ENCODE data around the gene PYGB.

The PYGB gene

DNA sequence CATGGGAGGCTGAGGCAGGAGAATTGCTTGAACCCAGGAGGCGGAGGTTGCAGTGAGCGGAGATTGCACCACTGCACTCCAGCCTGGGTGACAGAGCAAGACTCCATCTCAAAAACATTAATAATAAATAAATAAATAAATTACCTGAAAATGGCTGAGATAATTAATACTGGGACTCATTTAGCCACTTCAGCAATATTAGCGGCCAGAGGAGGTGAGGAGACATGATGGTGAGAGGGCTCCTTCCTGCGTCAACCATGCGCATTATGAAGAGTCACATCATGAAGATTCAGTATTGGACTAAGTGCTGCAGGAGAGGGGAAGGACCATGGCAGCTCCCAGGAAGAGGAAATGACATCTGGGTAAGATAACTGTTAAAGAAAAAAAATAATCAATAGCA is 2.9 kb upstream of the PYGB start:
- peaks cover 8% of the 10 kb centered on the region for H3K9me3 Mint-ChIP-seq
- no peak overlapping the region for H3K4me3 Mint-ChIP-seq
- H3K4me1 Mint-ChIP-seq (ENCODE audit: low read depth): peaks cover 44% of the 10 kb centered on the region
- H3K36me3 Mint-ChIP-seq (ENCODE audit: low read depth): peaks cover 13% of the 10 kb centered on the region
- peaks cover 16% of the 10 kb centered on the region for H3K27me3 Mint-ChIP-seq
- intact Hi-C loops (cut with micrococcal nuclease): loop anchor here (5.0 kb wide), 1 partner anchor 452 kb away; the partner anchor contains the start of gene ZNF337
- no peak overlapping the region for H3K27ac Mint-ChIP-seq

DNA sequence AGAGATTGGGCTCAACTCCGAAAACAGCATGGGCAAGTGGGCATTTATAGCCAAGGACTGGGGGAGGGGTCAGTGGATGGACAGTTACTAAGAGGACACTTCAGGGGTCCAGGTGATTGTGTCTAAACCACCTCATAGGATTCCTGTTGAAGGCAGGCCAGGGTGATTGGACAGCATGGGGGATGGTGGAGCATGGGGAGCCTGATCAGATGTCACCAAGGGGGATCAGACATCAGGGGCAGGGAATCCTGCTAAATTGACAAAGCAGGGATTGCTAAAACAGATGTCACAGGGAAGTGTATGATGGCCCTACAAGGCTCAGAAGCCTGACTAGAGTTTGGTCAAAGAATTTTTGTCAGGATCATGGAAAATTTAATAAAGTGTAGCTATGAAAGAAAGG is 2.4 kb upstream of the PYGB start:
- Mint-ChIP-seq H3K27ac (no peak overlapping the region), H3K27me3 (peaks cover 16% of the 10 kb centered on the region), H3K4me3 (no peak overlapping the region), H3K9me3 (peaks cover 8% of the 10 kb centered on the region), H3K4me1 (ENCODE audit: low read depth) (peaks cover 49% of the 10 kb centered on the region), H3K36me3 (ENCODE audit: low read depth) (peaks cover 13% of the 10 kb centered on the region)
- intact Hi-C loops (cut with micrococcal nuclease): loop anchor here (5.0 kb wide), 1 partner anchor 452 kb away; the partner anchor contains the start of gene ZNF337

DNA sequence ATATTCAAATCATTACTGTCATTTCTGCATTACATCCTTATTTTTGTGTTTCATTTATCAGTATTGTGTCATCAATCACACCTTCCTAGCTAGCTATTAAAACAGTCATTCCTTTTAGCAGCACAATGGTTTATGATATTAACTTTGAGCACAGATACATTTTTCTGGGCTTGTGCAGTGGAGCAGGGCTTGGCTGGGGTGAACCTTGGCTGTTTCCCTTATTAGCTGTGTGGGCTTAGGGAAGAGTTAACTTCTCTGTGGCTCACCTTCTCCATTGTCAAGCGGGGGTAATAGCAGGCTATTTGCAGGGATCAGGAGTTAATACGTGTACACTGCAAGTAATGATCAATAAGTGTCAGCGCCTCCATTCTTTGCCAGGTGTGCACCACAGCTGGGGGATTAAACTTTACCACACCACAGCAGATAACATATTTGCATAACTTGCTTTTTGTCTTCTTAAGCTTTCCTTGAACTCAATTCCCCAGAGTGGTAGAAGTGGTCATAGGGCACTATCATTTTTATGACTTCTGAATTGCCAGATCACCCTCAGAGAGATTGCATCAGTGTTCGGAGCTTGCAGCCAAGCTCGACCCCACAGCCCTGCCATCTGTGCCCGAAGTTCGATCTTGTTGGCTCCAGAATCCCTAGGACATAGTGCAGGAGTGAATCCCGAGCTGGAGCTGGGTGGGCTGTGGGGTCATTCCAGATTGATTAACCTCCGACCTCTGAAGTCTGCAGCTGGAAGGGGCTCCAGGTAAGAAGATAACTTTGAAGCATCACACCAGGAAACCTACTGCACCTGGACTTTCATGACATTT is 1.5 kb upstream of the PYGB start:
- Mint-ChIP-seq H3K27ac (no peak overlapping the region), H3K27me3 (peaks cover 13% of the 10 kb centered on the region), H3K9me3 (peaks cover 8% of the 10 kb centered on the region), H3K36me3 (ENCODE audit: low read depth) (peaks cover 21% of the 10 kb centered on the region), H3K4me1 (ENCODE audit: low read depth) (peaks cover 50% of the 10 kb centered on the region), H3K4me3 (peak overlapping the region; percentile 9)
- intact Hi-C loops (cut with micrococcal nuclease): loop anchor here (2.0 to 5.0 kb wide), 2 partner anchors 254 to 451 kb away; partner anchors contain the start of genes APMAP and ZNF337

DNA sequence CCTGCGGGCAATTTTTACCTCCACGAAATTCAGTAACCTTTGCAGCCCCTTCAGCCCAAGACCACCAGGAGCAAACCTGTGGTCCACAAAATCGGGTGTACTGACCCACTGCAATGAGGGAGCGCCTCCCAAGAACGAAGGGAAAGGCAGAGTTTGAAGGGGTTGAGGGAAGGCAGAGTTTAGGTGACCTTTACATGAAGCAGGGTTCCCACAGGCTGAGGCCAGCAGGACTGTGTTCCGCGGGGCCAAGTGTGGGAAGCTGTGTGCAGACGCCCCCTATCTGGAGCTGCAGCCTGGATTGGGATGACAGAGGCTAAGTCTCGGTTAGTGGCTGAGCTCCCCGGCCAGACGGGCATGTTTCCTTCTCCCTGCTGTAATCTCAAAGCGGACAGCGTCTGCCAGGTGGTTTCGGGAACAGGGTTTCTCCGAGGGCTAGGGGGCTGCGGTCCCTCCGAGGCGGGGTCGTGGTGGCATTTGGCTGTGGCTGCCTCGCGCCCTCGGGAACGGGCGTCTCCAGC is 826 bp upstream of the PYGB start:
- peak overlapping the region; percentile 82 for H3K27ac Mint-ChIP-seq
- peaks cover 24% of the 10 kb centered on the region for H3K36me3 Mint-ChIP-seq (ENCODE audit: low read depth)
- peaks cover 50% of the 10 kb centered on the region for H3K4me1 Mint-ChIP-seq (ENCODE audit: low read depth)
- peaks cover 8% of the 10 kb centered on the region for H3K9me3 Mint-ChIP-seq
- peaks cover 10% of the 10 kb centered on the region for H3K27me3 Mint-ChIP-seq
- H3K4me3 Mint-ChIP-seq: peak overlapping the region; percentile 91
- intact Hi-C loops (cut with micrococcal nuclease): loop anchor here (2.0 to 5.0 kb wide), 2 partner anchors 254 to 450 kb away; partner anchors contain the start of genes APMAP and ZNF337

GRCh38 chr20:25247518-25247955 is 348 bp upstream of the PYGB start:
- H3K4me3 Mint-ChIP-seq: peak overlapping the region; percentile 91
- peaks cover 6% of the 10 kb centered on the region for H3K27me3 Mint-ChIP-seq
- H3K27ac Mint-ChIP-seq: peak overlapping the region; percentile 82
- intact Hi-C loops (cut with micrococcal nuclease): loop anchor here (2.0 to 5.0 kb wide), 2 partner anchors 255 to 450 kb away; partner anchors contain the start of genes APMAP and ZNF337
- peaks cover 8% of the 10 kb centered on the region for H3K9me3 Mint-ChIP-seq
- H3K4me1 Mint-ChIP-seq (ENCODE audit: low read depth): peaks cover 53% of the 10 kb centered on the region
- peaks cover 29% of the 10 kb centered on the region for H3K36me3 Mint-ChIP-seq (ENCODE audit: low read depth)

GRCh38 chr20:25248786-25249172 is 894 bp downstream of the PYGB start:
- intact Hi-C loops (cut with micrococcal nuclease): loop anchor here (1.0 to 5.0 kb wide), 3 partner anchors 52 to 449 kb away; partner anchors contain the start of genes ABHD12 and ZNF337
- H3K4me3 Mint-ChIP-seq: peak overlapping the region; percentile 91
- peaks cover 65% of the 10 kb centered on the region for H3K4me1 Mint-ChIP-seq (ENCODE audit: low read depth)
- H3K9me3 Mint-ChIP-seq: peaks cover 2% of the 10 kb centered on the region
- H3K27ac Mint-ChIP-seq: peak overlapping the region; percentile 82
- peaks cover 6% of the 10 kb centered on the region for H3K27me3 Mint-ChIP-seq
- H3K36me3 Mint-ChIP-seq (ENCODE audit: low read depth): peaks cover 41% of the 10 kb centered on the region

DNA sequence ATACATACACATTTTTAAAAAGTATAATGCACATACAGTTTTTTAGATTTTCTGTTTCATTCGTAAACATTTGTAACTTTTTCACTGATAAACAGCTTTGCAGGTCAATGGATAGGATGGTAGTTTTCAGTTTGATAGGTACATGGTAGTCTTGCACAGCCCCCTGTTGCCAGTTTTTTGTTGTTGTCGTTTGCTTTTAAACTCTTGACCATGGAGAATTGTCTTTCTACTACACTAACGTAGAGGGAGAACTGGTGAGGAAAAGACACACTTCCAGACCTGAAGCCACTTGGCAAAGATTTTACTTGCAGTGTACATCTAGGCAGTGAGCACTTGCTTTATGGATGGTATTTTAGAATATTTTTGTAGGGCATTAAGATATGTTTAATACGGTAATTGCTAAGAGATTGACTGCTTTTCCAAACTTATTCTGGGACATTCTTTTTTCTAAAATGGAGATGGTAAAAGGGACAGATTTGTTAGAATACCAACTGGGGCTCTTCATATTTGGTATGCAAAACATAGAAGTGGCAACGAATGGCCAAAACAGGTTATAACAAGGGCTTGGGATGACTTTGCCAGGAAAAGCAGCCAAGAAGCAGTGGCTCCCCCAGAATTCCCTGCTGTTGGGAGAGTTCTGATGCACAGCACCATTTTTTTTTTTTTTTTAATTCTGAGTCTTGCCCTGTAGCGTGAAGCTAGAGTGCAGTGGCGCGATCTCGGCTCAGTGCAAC is 1.5 kb downstream of the PYGB start:
- peak overlapping the region; percentile 82 for H3K27ac Mint-ChIP-seq

GRCh38 chr20:25250508-25250907 is 2.6 kb downstream of the PYGB start:
- Mint-ChIP-seq H3K4me3 (no peak overlapping the region), H3K4me1 (ENCODE audit: low read depth) (peaks cover 80% of the 10 kb centered on the region)

More for the DNA sequence above, 1.5 kb downstream of the PYGB start:
- Mint-ChIP-seq H3K9me3 (no peaks in the 10 kb centered on the region), H3K4me1 (ENCODE audit: low read depth) (peaks cover 68% of the 10 kb centered on the region), H3K4me3 (peak overlapping the region; percentile 91), H3K36me3 (ENCODE audit: low read depth) (peaks cover 42% of the 10 kb centered on the region), H3K27me3 (peaks cover 6% of the 10 kb centered on the region)
- intact Hi-C loops (cut with micrococcal nuclease): loop anchor here (2.0 to 5.0 kb wide), 2 partner anchors 141 to 448 kb away; partner anchors contain the start of genes ABHD12 and ZNF337

DNA sequence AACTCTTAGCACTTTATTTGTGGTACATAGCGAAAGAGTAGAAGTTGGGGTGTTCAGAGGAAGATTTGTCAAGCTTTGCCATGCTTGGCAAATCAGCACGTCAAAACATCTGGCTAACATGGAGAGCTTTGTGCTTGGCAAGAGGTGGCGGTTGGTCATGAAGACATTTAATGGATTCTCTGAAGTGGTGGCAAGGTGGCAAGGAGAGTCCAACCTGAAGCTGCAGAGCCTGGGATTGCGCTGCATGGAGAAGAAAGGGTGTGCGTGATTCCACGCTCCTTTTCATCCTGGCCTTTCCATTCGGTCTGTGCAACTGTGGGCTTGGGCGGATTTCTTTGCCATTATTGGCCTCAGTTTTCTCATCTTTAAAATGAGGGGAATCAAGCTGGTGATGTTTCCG is 3.1 kb downstream of the PYGB start:
- peaks cover 6% of the 10 kb centered on the region for H3K27me3 Mint-ChIP-seq
- H3K4me3 Mint-ChIP-seq: no peak overlapping the region
- intact Hi-C loops (cut with micrococcal nuclease): no loop called here
- no peak overlapping the region for H3K27ac Mint-ChIP-seq
- H3K9me3 Mint-ChIP-seq: no peaks in the 10 kb centered on the region
- H3K36me3 Mint-ChIP-seq (ENCODE audit: low read depth): peaks cover 52% of the 10 kb centered on the region
- H3K4me1 Mint-ChIP-seq (ENCODE audit: low read depth): peaks cover 82% of the 10 kb centered on the region

More at GRCh38 chr20:25250508-25250907, 2.6 kb downstream of the PYGB start:
- Mint-ChIP-seq H3K27me3 (peaks cover 6% of the 10 kb centered on the region), H3K27ac (no peak overlapping the region), H3K36me3 (ENCODE audit: low read depth) (peaks cover 47% of the 10 kb centered on the region), H3K9me3 (no peaks in the 10 kb centered on the region)
- intact Hi-C loops (cut with micrococcal nuclease): no loop called here

GRCh38 chr20:25251558-25251957 is 3.7 kb downstream of the PYGB start:
- Mint-ChIP-seq H3K27ac (no peak overlapping the region), H3K9me3 (no peaks in the 10 kb centered on the region), H3K27me3 (peaks cover 3% of the 10 kb centered on the region), H3K4me3 (no peak overlapping the region), H3K36me3 (ENCODE audit: low read depth) (peaks cover 56% of the 10 kb centered on the region), H3K4me1 (ENCODE audit: low read depth) (peaks cover 83% of the 10 kb centered on the region)
- intact Hi-C loops (cut with micrococcal nuclease): no loop called here

DNA sequence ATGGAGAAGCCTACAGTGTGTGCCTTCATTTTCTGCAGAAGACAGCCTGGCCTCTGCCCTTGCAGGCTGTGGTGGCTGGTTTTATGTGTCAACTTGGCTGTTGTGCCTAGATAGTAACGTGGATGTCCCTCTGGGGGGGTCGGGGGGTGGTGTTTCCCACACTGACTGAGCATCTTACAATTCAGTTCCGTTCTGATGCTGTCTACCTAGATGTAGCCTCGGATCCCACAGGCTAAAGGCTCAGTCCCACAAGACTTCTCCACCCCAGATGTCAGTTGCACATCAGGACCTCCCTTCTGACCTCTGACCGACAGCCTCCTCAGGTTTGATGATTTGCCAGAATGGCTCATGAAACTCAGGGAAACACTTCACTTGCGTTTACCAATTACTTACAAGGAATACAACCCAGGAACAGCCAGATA is 4.4 kb downstream of the PYGB start:
- no peaks in the 10 kb centered on the region for H3K27me3 Mint-ChIP-seq
- H3K4me3 Mint-ChIP-seq: no peak overlapping the region
- H3K4me1 Mint-ChIP-seq (ENCODE audit: low read depth): peaks cover 78% of the 10 kb centered on the region
- peaks cover 59% of the 10 kb centered on the region for H3K36me3 Mint-ChIP-seq (ENCODE audit: low read depth)
- no peaks in the 10 kb centered on the region for H3K9me3 Mint-ChIP-seq
- H3K27ac Mint-ChIP-seq: no peak overlapping the region
- intact Hi-C loops (cut with micrococcal nuclease): no loop called here

DNA sequence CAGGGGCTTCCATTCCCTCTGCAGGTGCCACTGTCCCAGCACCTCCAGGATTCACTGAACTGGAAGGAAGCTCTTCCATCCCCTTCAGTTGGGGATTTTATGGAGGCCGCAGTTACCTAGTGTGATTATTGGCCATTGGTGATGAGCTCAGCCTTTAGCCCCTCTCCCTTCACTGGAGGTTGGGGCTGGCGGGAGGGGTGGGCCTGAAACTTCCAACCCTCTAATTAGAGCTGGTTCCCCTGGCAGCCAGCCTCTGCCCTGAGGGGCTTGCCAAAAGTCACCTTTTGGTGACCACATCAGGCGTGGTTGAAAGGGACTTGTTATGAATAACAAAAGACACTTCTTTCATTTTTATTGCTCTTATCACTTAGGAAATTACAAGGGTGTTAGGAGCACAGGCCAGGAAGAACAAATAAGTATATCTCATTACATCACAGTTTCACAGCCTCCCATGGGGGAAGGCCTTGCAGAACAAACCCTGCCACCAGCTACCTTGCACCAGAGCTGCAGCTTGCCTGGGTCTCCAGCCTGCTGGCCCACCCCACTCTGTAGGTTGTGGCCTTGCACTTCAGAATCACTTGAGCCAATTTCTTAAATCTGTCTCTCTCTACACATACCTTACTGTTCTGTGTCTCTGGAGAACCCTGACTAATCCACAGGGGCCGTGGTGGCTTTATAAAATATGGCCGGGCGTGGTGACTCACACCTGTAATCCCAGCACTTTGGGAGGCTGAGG is 5.0 kb downstream of the PYGB start:
- no peak overlapping the region for H3K4me3 Mint-ChIP-seq
- intact Hi-C loops (cut with micrococcal nuclease): no loop called here
- no peaks in the 10 kb centered on the region for H3K9me3 Mint-ChIP-seq
- peaks cover 73% of the 10 kb centered on the region for H3K4me1 Mint-ChIP-seq (ENCODE audit: low read depth)
- no peak overlapping the region for H3K27ac Mint-ChIP-seq
- no peaks in the 10 kb centered on the region for H3K27me3 Mint-ChIP-seq
- peaks cover 58% of the 10 kb centered on the region for H3K36me3 Mint-ChIP-seq (ENCODE audit: low read depth)

DNA sequence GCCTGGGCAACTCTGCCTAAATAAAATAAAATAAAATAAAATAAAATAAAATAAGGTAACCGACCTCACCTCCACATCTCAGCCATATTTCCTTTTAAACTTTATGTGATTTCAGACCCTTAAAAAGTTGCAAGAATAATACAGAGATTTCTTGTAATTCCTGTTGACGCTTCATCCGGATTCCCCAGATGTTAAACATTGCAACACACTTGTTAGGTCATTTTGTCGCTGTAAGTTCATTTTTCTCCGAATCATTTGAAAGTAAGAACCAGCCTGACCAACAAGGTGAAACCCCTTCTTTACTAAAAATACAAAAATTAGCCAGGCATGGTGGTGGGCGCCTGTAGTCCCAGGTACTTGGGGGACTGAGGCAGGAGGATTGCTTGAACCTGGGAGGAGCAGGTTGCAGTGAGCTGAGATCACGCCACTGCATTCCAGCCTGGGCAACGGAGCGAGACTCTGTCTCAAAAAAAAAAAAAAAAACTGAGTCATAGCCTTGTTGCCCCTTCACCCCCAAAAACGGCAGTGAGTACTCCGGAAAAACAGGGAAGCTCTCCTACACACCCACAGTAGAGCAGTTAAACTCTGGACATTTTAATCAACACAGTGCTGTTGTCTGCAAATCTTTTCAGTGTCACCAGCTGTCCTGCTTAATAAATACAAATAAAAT is 5.9 kb downstream of the PYGB start:
- intact Hi-C loops (cut with micrococcal nuclease): no loop called here
- peaks cover 57% of the 10 kb centered on the region for H3K36me3 Mint-ChIP-seq (ENCODE audit: low read depth)
- no peaks in the 10 kb centered on the region for H3K27me3 Mint-ChIP-seq
- no peak overlapping the region for H3K27ac Mint-ChIP-seq
- H3K9me3 Mint-ChIP-seq: no peaks in the 10 kb centered on the region
- H3K4me1 Mint-ChIP-seq (ENCODE audit: low read depth): peaks cover 70% of the 10 kb centered on the region
- no peak overlapping the region for H3K4me3 Mint-ChIP-seq

Data from dendritic cell treated with granulocyte-macrophage colony-stimulating factor and Interleukin-4, amounts not matched to agents 40 ng/mL and 50 ng/mL, for 4 days (primary cell).